ENCODE results near the gene BAIAP2. TPM values are rescaled to one million over a fixed set of nuclear protein-coding genes. Genes with fewer than 3 reads are reported as not detected.

Gene BAIAP2
- total and polyA plus RNA-seq, 2 donors from 2014 or later, result 44.5 to 45.8 TPM

DNA sequence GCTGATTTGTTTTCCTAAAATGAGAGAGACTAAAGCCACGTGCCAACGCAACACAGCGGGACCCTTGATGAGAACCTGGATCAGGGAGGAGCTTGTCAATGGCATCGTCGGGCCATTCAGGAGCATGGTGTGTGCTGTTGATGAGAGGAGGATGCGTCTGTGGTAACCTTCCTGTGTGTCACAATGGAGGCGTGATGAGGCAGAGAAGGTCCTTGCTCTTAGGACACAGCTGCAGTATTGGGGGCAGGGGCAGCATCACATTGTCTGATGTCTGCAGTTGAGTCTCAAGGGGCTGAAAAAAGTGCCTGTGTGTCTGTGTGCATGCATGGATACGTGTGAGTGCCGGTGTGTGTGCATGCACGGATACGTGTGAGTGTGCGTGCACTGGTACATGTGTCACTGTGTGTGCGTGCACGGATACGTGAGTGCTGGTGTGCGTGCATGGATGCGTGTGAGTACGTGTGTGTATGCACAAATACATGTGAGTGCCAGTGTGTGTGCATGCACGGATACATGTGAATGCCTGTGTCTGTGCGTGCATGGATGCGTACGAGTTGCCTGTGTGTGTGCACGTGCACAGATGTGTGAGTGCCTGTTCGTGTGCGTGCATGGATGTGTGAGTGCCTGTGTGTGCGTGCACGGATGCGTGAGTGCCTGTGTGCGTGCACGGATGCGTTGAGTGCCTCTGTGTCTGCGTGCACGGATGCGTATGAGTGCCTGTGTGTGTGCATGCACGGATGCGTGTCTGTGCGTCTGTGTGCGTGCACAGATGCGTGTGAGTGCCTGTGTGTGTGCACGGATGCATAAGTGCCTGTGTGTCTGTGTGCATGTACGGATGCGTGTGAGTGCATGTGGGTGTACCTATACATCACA lies 39.3 kb downstream of the BAIAP2 start:
- Histone ChIP-seq H3K27me3 (ENCODE audit: control insufficient read depth, insufficient read depth, low read length) (no peaks in the 10 kb centered on the region), H3K27ac (ENCODE audit: low read depth in 2 of 2, low read length in 2 of 2) (no peak overlapping the region), H3K4me1 (ENCODE audit: control insufficient read depth in 2 of 3, insufficient read depth in 2 of 3, low read depth in 1 of 3, low read length in 3 of 3) (peaks cover 0 to 19% (median 3%) of the 10 kb centered on the region in 3 donors), H3K9ac (ENCODE audit: low read length in 3 of 3) (no peak overlapping the region), H3K9me3 (ENCODE audit: control insufficient read depth in 2 of 3, insufficient read depth in 1 of 3, low read length in 3 of 3) (no peaks in the 10 kb centered on the region), H3K4me3 (ENCODE audit: low read length in 3 of 3) (no peak overlapping the region), H3K36me3 (ENCODE audit: control insufficient read depth in 2 of 3, insufficient read depth in 3 of 3, low read length in 3 of 3) (peaks cover 0 to 7% (median 2%) of the 10 kb centered on the region in 3 donors)
- TF ChIP-seq, protein P1, sequence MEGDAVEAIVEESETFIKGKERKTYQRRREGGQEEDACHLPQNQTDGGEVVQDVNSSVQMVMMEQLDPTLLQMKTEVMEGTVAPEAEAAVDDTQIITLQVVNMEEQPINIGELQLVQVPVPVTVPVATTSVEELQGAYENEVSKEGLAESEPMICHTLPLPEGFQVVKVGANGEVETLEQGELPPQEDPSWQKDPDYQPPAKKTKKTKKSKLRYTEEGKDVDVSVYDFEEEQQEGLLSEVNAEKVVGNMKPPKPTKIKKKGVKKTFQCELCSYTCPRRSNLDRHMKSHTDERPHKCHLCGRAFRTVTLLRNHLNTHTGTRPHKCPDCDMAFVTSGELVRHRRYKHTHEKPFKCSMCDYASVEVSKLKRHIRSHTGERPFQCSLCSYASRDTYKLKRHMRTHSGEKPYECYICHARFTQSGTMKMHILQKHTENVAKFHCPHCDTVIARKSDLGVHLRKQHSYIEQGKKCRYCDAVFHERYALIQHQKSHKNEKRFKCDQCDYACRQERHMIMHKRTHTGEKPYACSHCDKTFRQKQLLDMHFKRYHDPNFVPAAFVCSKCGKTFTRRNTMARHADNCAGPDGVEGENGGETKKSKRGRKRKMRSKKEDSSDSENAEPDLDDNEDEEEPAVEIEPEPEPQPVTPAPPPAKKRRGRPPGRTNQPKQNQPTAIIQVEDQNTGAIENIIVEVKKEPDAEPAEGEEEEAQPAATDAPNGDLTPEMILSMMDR (IDR thresholded peaks at IDR 0.05; ENCODE audit: borderline replicate concordance, extremely low read depth, insufficient read depth), result no peak
- FAIRE-seq (no peak), DNase-seq (no peak)
- intact Hi-C loops (cut with DNase I), result no loop called here

GRCh38 chr17:81074875-81075274 lies 39.9 kb downstream of the BAIAP2 start:
- Histone ChIP-seq H3K36me3 (ENCODE audit: control insufficient read depth in 2 of 3, insufficient read depth in 3 of 3, low read length in 3 of 3) (peaks cover 2 to 7% (median 2%) of the 10 kb centered on the region in 3 donors), H3K9me3 (ENCODE audit: control insufficient read depth in 2 of 3, insufficient read depth in 1 of 3, low read length in 3 of 3) (no peaks in the 10 kb centered on the region), H3K9ac (ENCODE audit: low read length in 3 of 3) (no peak overlapping the region), H3K27ac (ENCODE audit: low read depth in 2 of 2, low read length in 2 of 2) (no peak overlapping the region), H3K27me3 (ENCODE audit: control insufficient read depth, insufficient read depth, low read length) (no peaks in the 10 kb centered on the region), H3K4me3 (ENCODE audit: low read length in 3 of 3) (no peak overlapping the region), H3K4me1 (ENCODE audit: control insufficient read depth in 2 of 3, insufficient read depth in 2 of 3, low read depth in 1 of 3, low read length in 3 of 3) (peaks cover 0 to 19% (median 3%) of the 10 kb centered on the region in 3 donors)
- DNase-seq (no peak), FAIRE-seq (no peak)
- intact Hi-C loops (cut with DNase I), result no loop called here
- TF ChIP-seq, protein P1 (IDR thresholded peaks at IDR 0.05; ENCODE audit: borderline replicate concordance, extremely low read depth, insufficient read depth), result no peak

GRCh38 chr17:81075307-81075706 lies 40.4 kb downstream of the BAIAP2 start:
- no peaks in the 10 kb centered on the region for H3K27me3 ChIP-seq (ENCODE audit: control insufficient read depth, insufficient read depth, low read length)
- DNase-seq (no peak), FAIRE-seq (no peak)
- TF ChIP-seq, protein P1 (IDR thresholded peaks at IDR 0.05; ENCODE audit: borderline replicate concordance, extremely low read depth, insufficient read depth), result no peak
- no peaks in the 10 kb centered on the region for H3K9me3 ChIP-seq (ENCODE audit: control insufficient read depth in 2 of 3, insufficient read depth in 1 of 3, low read length in 3 of 3)
- no peak overlapping the region for H3K27ac ChIP-seq (ENCODE audit: low read depth in 2 of 2, low read length in 2 of 2)
- no peak overlapping the region for H3K4me3 ChIP-seq (ENCODE audit: low read length in 3 of 3)
- intact Hi-C loops (cut with DNase I), result no loop called here
- H3K36me3 ChIP-seq (ENCODE audit: control insufficient read depth in 2 of 3, insufficient read depth in 3 of 3, low read length in 3 of 3), result peaks cover 2 to 7% (median 5%) of the 10 kb centered on the region in 3 donors
- no peak overlapping the region for H3K9ac ChIP-seq (ENCODE audit: low read length in 3 of 3)
- H3K4me1 ChIP-seq (ENCODE audit: control insufficient read depth in 2 of 3, insufficient read depth in 2 of 3, low read depth in 1 of 3, low read length in 3 of 3), result peaks cover 0 to 16% (median 3%) of the 10 kb centered on the region in 3 donors

All from kidney (tissue), 14 donors.